Smooth muscle cell (in vitro differentiated cells): Measurements from ENCODE around the gene EHBP1. TPM values are rescaled to one million over a fixed set of nuclear protein-coding genes. Genes with fewer than 3 reads are reported as not detected.

Source experiments
- DNase-seq: peaks from one replicate; lab custom pipeline; 2025; ENCODE audit not compliant: unreplicated experiment; lab: John Stamatoyannopoulos, UW
- H2AFZ ChIP-seq: fragments of 200-600 bp; sonication (generic); 2 replicates; pipeline ENCODE4 v1.6.0; 2016; ENCODE audit warnings: antibody characterized with exemption, low read depth, mild to moderate bottlenecking
- H3F3A ChIP-seq: fragments of 200-600 bp; sonication (generic); 2 replicates; pipeline ENCODE4 v1.6.0; 2017; ENCODE audit warnings: antibody characterized with exemption, low read depth
- H3K27ac ChIP-seq: fragments of 200-600 bp; sonication (generic); 2 replicates; pipeline ENCODE4 v1.5.1; 2016; ENCODE audit warnings: low read depth, mild to moderate bottlenecking
- H3K27me3 ChIP-seq: fragments of 200-600 bp; sonication (generic); 2 replicates; pipeline ENCODE4 v1.6.1; 2016; ENCODE audit warnings: low read depth, mild to moderate bottlenecking
- H3K36me3 ChIP-seq: fragments of 200-600 bp; sonication (generic); 2 replicates; pipeline ENCODE4 v1.5.1; 2016; ENCODE audit warnings: low read depth
- H3K4me1 ChIP-seq: fragments of 200-600 bp; sonication (generic); 2 replicates; pipeline ENCODE4 v1.5.1; 2016; ENCODE audit warnings: low read depth
- H3K4me2 ChIP-seq: fragments of 200-600 bp; sonication (generic); 2 replicates; pipeline ENCODE4 v1.6.0; 2016; ENCODE audit warnings: mild to moderate bottlenecking
- H3K4me3 ChIP-seq: fragments of 200-600 bp; sonication (generic); 2 replicates; pipeline ENCODE4 v1.5.1; 2016; ENCODE audit warnings: mild to moderate bottlenecking
- H3K79me2 ChIP-seq: fragments of 200-600 bp; sonication (generic); 2 replicates; pipeline ENCODE4 v1.6.0; 2016; ENCODE audit warnings: low read depth, mild to moderate bottlenecking
- H3K9ac ChIP-seq: fragments of 200-600 bp; sonication (generic); 2 replicates; pipeline ENCODE4 v1.6.0; 2016; ENCODE audit warnings: low read depth
- H3K9me3 ChIP-seq: fragments of 200-600 bp; sonication (generic); replicated peaks from 2 replicates; pipeline ENCODE4 v1.5.1; 2016; ENCODE audit warnings: low read depth
- H4K20me1 ChIP-seq: fragments of 200-600 bp; sonication (generic); 2 replicates; pipeline ENCODE4 v1.6.0; 2016; ENCODE audit warnings: low read depth
- CTCF ChIP-seq: fragments of 200-600 bp; sonication (generic); IDR thresholded peaks from 2 replicates; pipeline ENCODE4 v1.5.1; 2017; ENCODE audit warnings: borderline replicate concordance, mild to moderate bottlenecking, antibody characterized with exemption; ENCODE audit not compliant: insufficient read depth, poor library complexity, severe bottlenecking
- WGBS: methylation state at CpG from one replicate; pipeline ENCODE4 v1.1.7; 2016; ENCODE audit warnings: low lambda C conversion rate; 5-methylcytosine and 5-hydroxymethylcytosine counted together
- polyA plus RNA-seq: library from polyadenylated mRNA; unstranded; fragments of >200 nt; fragmentation: Nextera tagmentation; extraction: Ambion mirVana; gene quantifications from 2 replicates; pipeline ENCODE4 v1.2.1, GENCODE V29; 2016
- total RNA-seq: library from RNA; depleted of rRNA; stranded (reverse); fragments of >200 nt; gene quantifications from 2 replicates; pipeline ENCODE4 v1.2.3, GENCODE V29; 2014

Gene EHBP1
- total and polyA plus RNA-seq, 2 experiments from 2014 or later, result 9.3 to 45.9 TPM

- no peaks in the 10 kb centered on the region for H3K79me2 ChIP-seq
- H3K4me2 ChIP-seq, result no peak overlapping the region
- no peak overlapping the region for H3K27ac ChIP-seq
- WGBS, result 94% methylated on average over 3 of the region's 3 CpGs
- H3K9me3 ChIP-seq, result peaks cover 15% of the 10 kb centered on the region
- H3K36me3 ChIP-seq, result peaks cover 32% of the 10 kb centered on the region
- no peaks in the 10 kb centered on the region for H4K20me1 ChIP-seq
- no peak for TF ChIP-seq CTCF
- H3K4me3 ChIP-seq, result no peak overlapping the region
- H3K4me1 ChIP-seq, result no peaks in the 10 kb centered on the region
- no peak overlapping the region for H2AFZ ChIP-seq
- DNase-seq, result no peak
- no peaks in the 10 kb centered on the region for H3F3A ChIP-seq
- no peak overlapping the region for H3K9ac ChIP-seq
- H3K27me3 ChIP-seq, result no peaks in the 10 kb centered on the region
Observed at GRCh38 chr2:62868947-62869346, 163.4 kb downstream of the EHBP1 start.

GRCh38 chr2:62870966-62871365, 165.5 kb downstream of the EHBP1 start:
- no peak overlapping the region for H3K9ac ChIP-seq
- H3K4me3 ChIP-seq, result no peak overlapping the region
- DNase-seq, result no peak
- H3K36me3 ChIP-seq, result peaks cover 37% of the 10 kb centered on the region
- no peaks in the 10 kb centered on the region for H3K27me3 ChIP-seq
- no peaks in the 10 kb centered on the region for H3K4me1 ChIP-seq
- H2AFZ ChIP-seq, result no peak overlapping the region
- no peak overlapping the region for H3K27ac ChIP-seq
- no peaks in the 10 kb centered on the region for H3F3A ChIP-seq
- WGBS, result 98% methylated on average over 1 of the region's 1 CpG
- peaks cover 15% of the 10 kb centered on the region for H3K9me3 ChIP-seq
- H3K79me2 ChIP-seq, result no peaks in the 10 kb centered on the region
- no peaks in the 10 kb centered on the region for H4K20me1 ChIP-seq
- no peak for TF ChIP-seq CTCF
- no peak overlapping the region for H3K4me2 ChIP-seq

DNA sequence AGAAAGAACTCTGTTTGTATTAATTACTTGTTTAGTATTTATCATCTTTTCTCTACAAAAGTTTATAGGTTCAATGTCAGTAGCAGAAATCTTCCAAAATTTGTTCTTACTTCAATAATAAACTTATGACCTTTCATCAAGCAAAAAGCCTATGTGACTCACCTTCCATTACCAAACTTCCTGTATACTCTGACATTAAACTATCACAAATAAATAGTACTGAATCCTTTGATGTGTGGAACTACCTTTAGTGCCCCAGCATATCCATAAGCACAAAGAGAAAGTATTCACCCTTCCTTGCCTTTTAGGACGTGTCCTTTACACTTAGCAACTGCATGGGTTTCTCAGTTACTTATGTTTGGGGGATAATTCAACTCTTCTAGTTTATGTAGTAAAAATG, 166.0 kb downstream of the EHBP1 start:
- H3K4me3 ChIP-seq, result no peak overlapping the region
- peaks cover 15% of the 10 kb centered on the region for H3K9me3 ChIP-seq
- peaks cover 42% of the 10 kb centered on the region for H3K36me3 ChIP-seq
- 100% methylated on average over 1 of the region's 1 CpG for WGBS
- H3K4me1 ChIP-seq, result no peaks in the 10 kb centered on the region
- H3K27me3 ChIP-seq, result no peaks in the 10 kb centered on the region
- no peaks in the 10 kb centered on the region for H3F3A ChIP-seq
- H3K4me2 ChIP-seq, result no peak overlapping the region
- H4K20me1 ChIP-seq, result no peaks in the 10 kb centered on the region
- DNase-seq, result no peak
- no peak for TF ChIP-seq CTCF
- H3K27ac ChIP-seq, result no peak overlapping the region
- no peak overlapping the region for H3K9ac ChIP-seq
- no peak overlapping the region for H2AFZ ChIP-seq
- H3K79me2 ChIP-seq, result no peaks in the 10 kb centered on the region

- H3K9ac ChIP-seq, result no peak overlapping the region
- H3K27me3 ChIP-seq, result no peaks in the 10 kb centered on the region
- H3K4me3 ChIP-seq, result no peak overlapping the region
- H3K27ac ChIP-seq, result no peak overlapping the region
- no peaks in the 10 kb centered on the region for H4K20me1 ChIP-seq
- peaks cover 26% of the 10 kb centered on the region for H3K9me3 ChIP-seq
- peaks cover 63% of the 10 kb centered on the region for H3K36me3 ChIP-seq
- DNase-seq, result no peak
- 97% methylated on average over 3 of the region's 3 CpGs for WGBS
- no peak for TF ChIP-seq CTCF
- no peak overlapping the region for H2AFZ ChIP-seq
- no peak overlapping the region for H3K4me2 ChIP-seq
- H3F3A ChIP-seq, result no peaks in the 10 kb centered on the region
- H3K4me1 ChIP-seq, result no peaks in the 10 kb centered on the region
- H3K79me2 ChIP-seq, result no peaks in the 10 kb centered on the region
Observed at GRCh38 chr2:62873603-62874002, 168.1 kb downstream of the EHBP1 start.
